GM18951 (cell line): ENCODE measurements around the gene S1PR4.
"Not testable (repeated sequence)": the region's sequence is repeated elsewhere in the genome, so short reads cannot be mapped to it uniquely, and the experiment has no call there.

Experiments used
- POLR2A ChIP-seq: IDR thresholded peaks from 4 replicates; pipeline ENCODE4 v1.6.1; 2011; ENCODE audit warnings: mild to moderate bottlenecking; ENCODE audit not compliant: insufficient read length, insufficient read depth; ENCODE audit errors: extremely low read depth
- in situ Hi-C: fragments of 300-500 bp; cut with MboI; formaldehyde crosslinking; loops from one replicate; pipeline ENCODE4 v1.12.0; 2022; ENCODE audit warnings: low sequenced_read_pairs, mixed read lengths, inconsistent platforms; ENCODE audit not compliant: unreplicated experiment

The S1PR4 gene

DNA sequence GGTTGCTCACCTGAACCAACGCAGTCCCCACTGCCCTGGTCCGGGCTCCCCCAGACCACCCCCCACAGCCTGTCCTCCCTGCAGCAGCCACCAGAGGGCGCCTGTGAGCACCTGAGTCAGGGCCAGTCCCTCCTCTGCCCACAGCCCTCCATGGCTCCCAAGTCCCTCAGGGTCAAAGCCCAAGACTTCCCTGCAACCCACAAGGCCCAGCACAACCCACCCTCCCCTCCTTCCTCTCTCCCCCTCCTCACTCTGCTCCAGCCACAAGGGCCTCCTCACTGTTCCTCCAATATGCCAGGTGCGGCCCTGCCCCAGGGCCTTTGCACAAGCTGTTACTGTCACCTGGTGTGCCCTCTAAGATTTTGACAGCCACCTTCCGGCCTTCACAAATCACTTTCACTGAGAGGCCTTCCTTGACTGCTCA, 31.9 kb upstream of the S1PR4 start:
- in situ Hi-C loops, result no loop called here
- no peak for TF ChIP-seq POLR2A

DNA sequence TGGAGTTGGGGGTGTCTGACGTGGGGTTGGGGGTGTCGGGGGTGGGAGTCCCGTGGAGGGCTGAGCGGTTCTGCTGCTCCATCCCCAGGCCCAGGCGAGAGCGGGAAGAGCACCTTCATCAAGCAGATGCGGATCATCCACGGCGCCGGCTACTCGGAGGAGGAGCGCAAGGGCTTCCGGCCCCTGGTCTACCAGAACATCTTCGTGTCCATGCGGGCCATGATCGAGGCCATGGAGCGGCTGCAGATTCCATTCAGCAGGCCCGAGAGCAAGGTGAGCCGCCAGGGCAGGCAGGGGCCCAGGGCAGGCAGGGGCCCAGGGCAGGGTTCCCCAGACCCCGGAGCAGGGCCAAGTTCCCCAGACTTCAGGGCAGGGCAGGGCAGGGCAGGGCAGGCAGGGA, 30.1 kb upstream of the S1PR4 start:
- in situ Hi-C loops, result no loop called here

GRCh38 chr19:3149089-3149488, 29.5 kb upstream of the S1PR4 start:
- TF ChIP-seq POLR2A, result no peak
- in situ Hi-C loops, result no loop called here

More for the DNA sequence above, 30.1 kb upstream of the S1PR4 start:
- no peak for TF ChIP-seq POLR2A

GRCh38 chr19:3149526-3150505, 28.8 kb upstream of the S1PR4 start:
- in situ Hi-C loops, result no loop called here

GRCh38 chr19:3150739-3151329, 27.7 kb upstream of the S1PR4 start:
- in situ Hi-C loops, result no loop called here
- no peak for TF ChIP-seq POLR2A

More at GRCh38 chr19:3149526-3150505, 28.8 kb upstream of the S1PR4 start:
- no peak for TF ChIP-seq POLR2A

DNA sequence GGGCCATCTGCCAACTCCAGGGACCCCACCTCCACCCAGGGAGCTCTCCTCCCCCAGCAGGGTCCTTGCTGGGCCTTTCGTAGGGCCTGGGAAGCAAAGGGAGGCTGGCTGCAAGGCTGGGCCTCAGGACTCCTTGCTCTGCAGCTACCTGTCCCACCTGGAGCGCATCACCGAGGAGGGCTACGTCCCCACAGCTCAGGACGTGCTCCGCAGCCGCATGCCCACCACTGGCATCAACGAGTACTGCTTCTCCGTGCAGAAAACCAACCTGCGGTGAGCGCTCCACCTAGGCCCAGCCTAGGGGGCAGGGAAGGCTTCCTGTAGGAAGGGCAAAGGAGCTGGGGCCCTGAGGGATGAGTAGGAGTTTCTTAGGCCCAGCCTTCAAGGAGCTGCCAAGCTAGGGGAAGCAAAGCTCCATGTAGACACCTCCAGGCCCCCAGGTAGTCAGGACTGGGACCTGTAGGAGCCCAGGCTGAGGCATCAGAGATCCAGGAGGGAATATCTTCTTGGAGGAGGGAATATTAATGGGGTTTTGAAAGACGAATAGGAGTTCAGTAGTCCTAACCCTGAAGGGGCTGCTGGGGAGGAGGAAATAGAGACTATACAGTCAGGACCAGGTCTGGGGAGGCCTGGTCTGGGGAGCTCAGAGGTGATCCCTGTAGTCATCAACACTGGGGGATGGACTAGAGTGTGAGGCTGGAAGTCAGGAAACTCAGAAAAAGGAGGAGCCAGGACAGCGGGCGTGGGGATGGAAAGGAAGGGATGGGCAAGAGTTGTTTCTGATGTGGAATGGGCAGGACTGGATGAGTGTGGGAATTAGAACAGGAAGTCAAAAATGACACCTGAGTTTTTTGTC, 26.8 kb upstream of the S1PR4 start:
- in situ Hi-C loops, result no loop called here
- no peak for TF ChIP-seq POLR2A

- in situ Hi-C loops, result no loop called here
- no peak for TF ChIP-seq POLR2A
Measured at GRCh38 chr19:3152419-3152780, 26.2 kb upstream of the S1PR4 start.

GRCh38 chr19:3153286-3154230, 25.0 kb upstream of the S1PR4 start:
- no peak for TF ChIP-seq POLR2A
- in situ Hi-C loops, result no loop called here

DNA sequence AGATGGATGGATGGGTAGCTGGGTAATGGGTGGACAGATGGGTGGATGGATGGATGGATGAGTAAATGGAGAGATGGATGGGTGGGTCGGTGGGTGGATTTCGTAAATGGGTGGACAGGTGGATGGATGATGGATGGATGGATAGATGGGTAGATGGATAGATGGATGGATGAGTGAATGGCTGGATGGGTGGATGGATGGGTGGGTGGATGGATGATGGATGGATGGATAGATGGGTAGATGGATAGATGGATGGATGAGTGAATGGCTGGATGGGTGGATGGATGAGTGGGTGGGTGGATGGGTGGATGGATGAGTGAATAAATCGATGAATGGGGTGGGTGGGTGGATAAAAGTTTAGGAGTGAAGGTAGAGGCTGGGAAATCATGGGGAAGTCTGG, 24.1 kb upstream of the S1PR4 start:
- in situ Hi-C loops, result not testable (repeated sequence)

GRCh38 chr19:3154957-3155736, 23.4 kb upstream of the S1PR4 start:
- TF ChIP-seq POLR2A, result peak; percentile 54
- in situ Hi-C loops, result no loop called here

GRCh38 chr19:3157096-3157845, 21.3 kb upstream of the S1PR4 start:
- TF ChIP-seq POLR2A, result no peak
- in situ Hi-C loops, result no loop called here

DNA sequence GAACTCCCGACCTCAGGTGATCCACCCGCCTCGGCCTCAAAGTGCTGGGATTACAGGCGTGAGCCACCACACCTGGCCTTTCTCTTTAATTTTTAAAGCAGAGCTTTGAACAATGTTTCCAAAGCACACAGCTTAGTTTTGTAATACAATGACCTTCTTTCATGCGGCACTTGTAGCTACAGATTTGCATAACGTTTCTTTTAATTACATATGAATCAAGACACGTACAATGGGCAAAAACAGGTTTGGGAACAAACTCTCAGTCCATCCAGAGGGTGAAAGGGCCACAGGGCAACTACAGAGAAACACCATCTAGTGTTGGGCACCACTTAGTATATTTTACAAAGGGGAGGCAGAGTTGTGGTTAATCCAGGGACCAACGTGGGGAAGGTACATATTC, 19.0 kb upstream of the S1PR4 start:
- in situ Hi-C loops, result no loop called here
- TF ChIP-seq POLR2A, result no peak
